Tibial artery (tissue), 4 donors: Measurements from ENCODE around the gene SYT11.
"Not testable (repeated sequence)": the region's sequence is repeated elsewhere in the genome, so short reads cannot be mapped to it uniquely, and the experiment has no call there.

Source experiments
- DNase-seq, 2 donors: peaks; one replicate each; pipeline ENCODE4 v3.0.0-alpha.2; 2019
- H3K27ac ChIP-seq, 2 donors: fragments of 200-600 bp; sonication (generic) in 1 of 2; 1 replicate in 1 of 2; 2 replicates in 1 of 2; pipeline ENCODE4 v1.5.1; 2018 to 2019; ENCODE audit warnings: mild to moderate bottlenecking in 1 of 2
- H3K27me3 ChIP-seq, 2 donors: fragments of 200-600 bp; sonication (generic) in 1 of 2; one replicate each; pipeline versions ENCODE4 v1.5.1 to v1.6.0; 2016 to 2019
- H3K36me3 ChIP-seq, 3 donors: fragments of 200-600 bp; sonication (generic) in 2 of 3; one replicate each; pipeline ENCODE4 v1.5.1; 2016 to 2019; ENCODE audit warnings: mild to moderate bottlenecking in 2 of 3
- H3K4me1 ChIP-seq, 4 donors: fragments of 200-600 bp; sonication (generic) in 2 of 4; 1 replicate in 3 of 4; 2 replicates in 1 of 4; pipeline ENCODE4 v1.5.1; 2016 to 2019
- H3K4me3 ChIP-seq, 2 donors: fragments of 200-600 bp; sonication (generic) in 1 of 2; 1 replicate in 1 of 2; 2 replicates in 1 of 2; pipeline ENCODE4 v1.5.1; 2018 to 2019; ENCODE audit warnings: mild to moderate bottlenecking in 2 of 2
- H3K9me3 ChIP-seq, 3 donors: fragments of 200-600 bp; sonication (generic) in 1 of 3; one replicate each; pipeline ENCODE4 v1.5.1; 2016 to 2019
- intact Hi-C: fragments of 100-400 bp; cut with DNase I; formaldehyde crosslinking; loops from one replicate; pipeline ENCODE4 v1.15.0; 2023; ENCODE audit warnings: low total_unique reads
- TF ChIP-seq, protein P1 (sequence below), 2 experiments: fragments of 200-600 bp in 1 of 2; fragments of 450-650 bp in 1 of 2; IDR thresholded peaks; one replicate each; pipeline ENCODE4 v1.5.1; 2017 to 2019; ENCODE audit warnings: antibody characterized with exemption in 2 of 2, mild to moderate bottlenecking in 1 of 2, moderate library complexity in 1 of 2

SYT11 gene

DNA sequence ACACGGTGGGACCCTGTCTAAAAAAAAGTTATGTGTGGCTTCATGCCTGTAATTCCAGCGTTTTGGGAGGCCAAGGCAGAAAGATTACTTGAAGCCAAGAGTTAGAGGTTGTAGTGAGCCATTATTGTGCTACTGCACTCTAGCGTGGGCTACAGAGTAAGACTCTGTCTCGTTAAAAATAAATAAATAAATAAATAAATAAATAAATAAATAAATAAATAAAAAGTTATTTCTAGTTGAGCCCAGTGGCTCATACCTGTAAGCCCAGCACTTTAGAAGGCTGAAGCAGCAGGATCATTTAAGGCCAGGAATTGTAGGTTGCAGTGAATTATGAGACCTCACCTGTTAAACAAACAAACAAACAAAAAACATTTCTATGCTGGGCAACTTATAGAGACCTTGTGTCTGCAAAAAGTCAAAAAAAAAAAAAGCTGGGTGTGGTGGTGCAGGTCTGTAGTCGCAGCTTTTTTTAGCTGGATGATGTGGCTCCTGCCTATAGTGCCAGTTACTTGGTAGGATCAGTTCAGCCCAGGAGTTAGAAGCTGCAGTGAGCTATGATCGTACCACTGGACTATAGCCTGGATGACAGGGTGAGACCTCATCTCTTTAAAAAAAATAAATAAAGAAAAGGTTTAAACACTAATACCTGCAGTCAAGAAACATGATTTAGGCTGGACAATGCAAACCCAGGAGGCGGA is 27.9 kb upstream of the SYT11 start:
- no peak overlapping the region for H3K27ac ChIP-seq
- H3K4me1 ChIP-seq = peaks cover 0 to 4% (median 0%) of the 10 kb centered on the region in 4 donors
- H3K4me3 ChIP-seq = no peak overlapping the region
- TF ChIP-seq, protein P1, sequence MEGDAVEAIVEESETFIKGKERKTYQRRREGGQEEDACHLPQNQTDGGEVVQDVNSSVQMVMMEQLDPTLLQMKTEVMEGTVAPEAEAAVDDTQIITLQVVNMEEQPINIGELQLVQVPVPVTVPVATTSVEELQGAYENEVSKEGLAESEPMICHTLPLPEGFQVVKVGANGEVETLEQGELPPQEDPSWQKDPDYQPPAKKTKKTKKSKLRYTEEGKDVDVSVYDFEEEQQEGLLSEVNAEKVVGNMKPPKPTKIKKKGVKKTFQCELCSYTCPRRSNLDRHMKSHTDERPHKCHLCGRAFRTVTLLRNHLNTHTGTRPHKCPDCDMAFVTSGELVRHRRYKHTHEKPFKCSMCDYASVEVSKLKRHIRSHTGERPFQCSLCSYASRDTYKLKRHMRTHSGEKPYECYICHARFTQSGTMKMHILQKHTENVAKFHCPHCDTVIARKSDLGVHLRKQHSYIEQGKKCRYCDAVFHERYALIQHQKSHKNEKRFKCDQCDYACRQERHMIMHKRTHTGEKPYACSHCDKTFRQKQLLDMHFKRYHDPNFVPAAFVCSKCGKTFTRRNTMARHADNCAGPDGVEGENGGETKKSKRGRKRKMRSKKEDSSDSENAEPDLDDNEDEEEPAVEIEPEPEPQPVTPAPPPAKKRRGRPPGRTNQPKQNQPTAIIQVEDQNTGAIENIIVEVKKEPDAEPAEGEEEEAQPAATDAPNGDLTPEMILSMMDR (IDR thresholded peaks at IDR 0.05) = no peak
- H3K9me3 ChIP-seq = no peaks in the 10 kb centered on the region
- intact Hi-C loops = no loop called here
- H3K36me3 ChIP-seq = peaks cover 0 to 15% (median 4%) of the 10 kb centered on the region in 3 donors
- DNase-seq = no peak
- H3K27me3 ChIP-seq = no peaks in the 10 kb centered on the region

DNA sequence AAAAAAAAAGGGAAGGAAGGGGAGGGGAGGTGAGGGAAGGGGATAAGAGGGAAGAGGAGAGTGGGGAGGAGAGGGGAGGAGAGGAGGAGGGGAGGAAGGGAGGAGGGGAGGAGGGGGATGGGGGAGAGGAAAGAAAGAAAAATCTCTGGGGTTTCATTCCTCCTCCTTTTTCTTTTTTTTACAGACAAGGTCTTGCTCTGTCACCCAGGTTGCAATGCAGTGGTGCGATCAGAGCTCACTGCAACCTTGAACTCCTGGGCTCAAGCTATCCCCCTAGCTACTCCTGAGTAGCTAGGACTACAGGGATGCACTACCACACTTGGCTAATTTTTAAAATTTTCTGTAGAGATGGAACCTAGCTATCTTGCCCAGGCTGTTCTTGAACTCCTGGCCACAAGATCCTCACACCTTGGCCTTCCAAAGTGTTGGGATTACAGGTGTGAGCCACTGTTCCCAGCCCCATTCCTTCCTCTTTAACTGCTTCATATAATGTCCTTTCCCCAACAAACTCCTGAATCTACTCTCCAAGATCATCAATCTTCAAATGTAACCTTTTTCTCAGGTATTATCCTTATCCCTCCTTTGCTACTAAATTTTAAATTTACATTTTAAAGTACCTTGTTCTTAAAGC is 25.6 kb upstream of the SYT11 start:
- DNase-seq = no peak
- no peaks in the 10 kb centered on the region for H3K9me3 ChIP-seq
- TF ChIP-seq, protein P1 (IDR thresholded peaks at IDR 0.05) = no peak
- no peak overlapping the region for H3K4me3 ChIP-seq
- H3K4me1 ChIP-seq = peaks cover 0 to 4% (median 0%) of the 10 kb centered on the region in 4 donors
- H3K27ac ChIP-seq = no peak overlapping the region
- no peaks in the 10 kb centered on the region for H3K36me3 ChIP-seq
- H3K27me3 ChIP-seq = no peaks in the 10 kb centered on the region
- intact Hi-C loops = no loop called here

DNA sequence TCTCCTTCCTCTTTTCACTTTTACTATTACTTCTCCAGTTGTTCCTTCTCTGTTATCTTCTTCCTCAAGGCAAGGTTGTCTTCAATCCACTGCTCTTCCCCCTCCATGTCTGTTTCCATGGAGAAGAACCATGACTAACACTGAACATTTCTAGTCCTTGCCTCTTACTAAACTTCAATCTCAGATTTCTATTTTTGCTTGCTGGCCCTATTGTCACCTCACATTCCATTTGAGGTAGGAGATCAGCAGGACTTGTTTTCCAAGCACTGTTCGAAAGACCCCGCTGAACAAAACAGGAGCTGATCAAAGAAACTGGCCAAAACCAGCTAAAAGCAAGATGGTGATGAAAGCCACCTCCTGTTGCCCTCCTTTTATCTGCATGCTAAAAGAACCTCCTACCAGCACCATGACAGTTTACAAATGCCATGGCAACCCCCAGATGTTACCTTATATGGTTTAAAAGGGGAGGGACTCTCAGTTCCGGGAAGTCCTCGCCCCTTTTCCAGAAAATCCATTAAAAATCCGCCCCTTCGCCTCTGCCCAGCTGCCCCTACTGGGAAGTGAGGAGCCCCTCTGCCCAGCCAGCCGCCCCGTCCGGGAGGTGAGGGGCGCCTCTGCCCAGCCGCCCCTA is 25.0 kb upstream of the SYT11 start:
- H3K4me1 ChIP-seq = peaks cover 0 to 4% (median 0%) of the 10 kb centered on the region in 4 donors
- H3K9me3 ChIP-seq = no peaks in the 10 kb centered on the region
- no peak overlapping the region for H3K4me3 ChIP-seq
- H3K27ac ChIP-seq = no peak overlapping the region
- no peak for DNase-seq
- no peaks in the 10 kb centered on the region for H3K36me3 ChIP-seq
- TF ChIP-seq, protein P1 (IDR thresholded peaks at IDR 0.05) = no peak
- intact Hi-C loops = no loop called here
- H3K27me3 ChIP-seq = no peaks in the 10 kb centered on the region

DNA sequence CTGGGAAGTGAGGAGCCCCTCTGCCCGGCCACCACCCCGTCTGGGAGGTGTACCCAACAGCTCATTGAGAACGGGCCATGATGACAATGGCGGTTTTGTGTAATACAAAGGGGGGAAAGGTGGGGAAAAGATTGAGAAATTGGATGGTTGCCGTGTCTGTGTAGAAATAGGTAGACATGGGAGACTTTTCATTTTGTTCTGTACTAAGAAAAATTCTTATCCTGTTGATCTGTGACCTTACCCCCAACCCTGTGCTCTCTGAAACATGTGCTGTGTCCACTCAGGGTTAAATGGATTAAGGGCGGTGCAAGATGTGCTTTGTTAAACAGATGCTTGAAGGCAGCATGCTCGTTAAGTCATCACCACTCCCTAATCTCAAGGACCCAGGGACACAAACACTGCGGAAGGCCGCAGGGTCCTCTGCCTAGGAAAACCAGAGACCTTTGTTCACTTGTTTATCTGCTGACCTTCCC is 24.4 kb upstream of the SYT11 start:
- H3K4me3 ChIP-seq, H3K4me1 ChIP-seq, DNase-seq, H3K9me3 ChIP-seq, H3K27ac ChIP-seq, intact Hi-C loops, H3K36me3 ChIP-seq, H3K27me3 ChIP-seq: not testable (repeated sequence)

DNA sequence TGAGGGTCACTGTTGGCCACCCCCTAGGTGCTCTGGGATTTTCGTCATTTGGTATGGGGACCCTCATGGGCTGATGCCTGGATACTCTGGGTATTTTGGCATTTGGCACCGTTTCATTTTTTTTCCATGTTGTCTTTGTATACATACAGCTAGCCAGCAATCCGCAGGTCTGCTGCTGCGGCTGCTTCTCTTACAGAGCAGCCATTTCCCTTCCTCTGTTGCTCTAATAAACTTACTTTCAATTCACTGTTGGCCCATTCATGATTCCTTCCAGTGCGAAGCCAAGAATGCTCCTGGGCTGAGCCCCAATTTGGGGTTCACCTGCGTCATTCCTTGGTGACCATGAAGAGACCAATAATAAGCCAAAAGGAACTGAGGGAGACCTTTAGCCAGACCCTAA is 23.8 kb upstream of the SYT11 start:
- TF ChIP-seq, protein P1 (IDR thresholded peaks at IDR 0.05) = no peak
- peaks cover 0 to 4% (median 0%) of the 10 kb centered on the region in 4 donors for H3K4me1 ChIP-seq
- no peaks in the 10 kb centered on the region for H3K9me3 ChIP-seq
- no peak for DNase-seq
- H3K27ac ChIP-seq = no peak overlapping the region
- no peak overlapping the region for H3K4me3 ChIP-seq
- intact Hi-C loops = no loop called here
- H3K27me3 ChIP-seq = no peaks in the 10 kb centered on the region
- H3K36me3 ChIP-seq = peaks cover 0 to 6% (median 0%) of the 10 kb centered on the region in 3 donors

DNA sequence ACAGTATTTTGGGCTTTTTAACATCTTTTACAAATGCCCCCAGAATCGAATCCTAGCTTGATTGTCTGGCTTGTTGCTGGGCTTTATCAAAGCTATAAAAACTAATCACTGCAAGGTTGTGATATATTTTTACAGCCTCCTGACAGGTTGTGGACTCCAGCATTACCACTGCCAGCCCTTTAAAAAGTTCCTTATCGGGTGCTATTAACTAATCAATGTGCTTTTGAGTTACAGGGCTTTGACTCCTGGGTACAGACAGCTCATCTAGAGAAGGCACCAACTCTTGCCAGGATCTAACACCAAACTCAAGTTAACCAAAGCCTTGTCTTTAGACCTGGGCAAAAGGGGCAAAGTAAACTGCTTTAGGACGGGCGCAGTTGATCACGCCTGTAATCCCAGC is 19.0 kb upstream of the SYT11 start:
- no peaks in the 10 kb centered on the region for H3K4me1 ChIP-seq
- DNase-seq = no peak
- no peak overlapping the region for H3K27ac ChIP-seq
- no peaks in the 10 kb centered on the region for H3K27me3 ChIP-seq
- H3K4me3 ChIP-seq = no peak overlapping the region
- TF ChIP-seq, protein P1 (IDR thresholded peaks at IDR 0.05) = no peak
- no peaks in the 10 kb centered on the region for H3K9me3 ChIP-seq
- H3K36me3 ChIP-seq = peaks cover 0 to 11% (median 0%) of the 10 kb centered on the region in 3 donors
- intact Hi-C loops = no loop called here
